Astrocyte (in vitro differentiated cells and primary cell): ENCODE measurements around the gene VPS37B.

Source experiments
- EZH2 ChIP-seq: IDR thresholded peaks from 2 replicates; pipeline ENCODE4 v1.6.1; 2012; ENCODE audit warnings: mild to moderate bottlenecking, low read length, inconsistent platforms; ENCODE audit not compliant: insufficient read depth
- TF ChIP-seq, protein P1 (sequence below): IDR thresholded peaks from 2 replicates; pipeline ENCODE4 v1.5.1; 2011; ENCODE audit warnings: low read depth, mild to moderate bottlenecking, inconsistent platforms, low read length, moderate library complexity; ENCODE audit not compliant: insufficient read depth

DNA sequence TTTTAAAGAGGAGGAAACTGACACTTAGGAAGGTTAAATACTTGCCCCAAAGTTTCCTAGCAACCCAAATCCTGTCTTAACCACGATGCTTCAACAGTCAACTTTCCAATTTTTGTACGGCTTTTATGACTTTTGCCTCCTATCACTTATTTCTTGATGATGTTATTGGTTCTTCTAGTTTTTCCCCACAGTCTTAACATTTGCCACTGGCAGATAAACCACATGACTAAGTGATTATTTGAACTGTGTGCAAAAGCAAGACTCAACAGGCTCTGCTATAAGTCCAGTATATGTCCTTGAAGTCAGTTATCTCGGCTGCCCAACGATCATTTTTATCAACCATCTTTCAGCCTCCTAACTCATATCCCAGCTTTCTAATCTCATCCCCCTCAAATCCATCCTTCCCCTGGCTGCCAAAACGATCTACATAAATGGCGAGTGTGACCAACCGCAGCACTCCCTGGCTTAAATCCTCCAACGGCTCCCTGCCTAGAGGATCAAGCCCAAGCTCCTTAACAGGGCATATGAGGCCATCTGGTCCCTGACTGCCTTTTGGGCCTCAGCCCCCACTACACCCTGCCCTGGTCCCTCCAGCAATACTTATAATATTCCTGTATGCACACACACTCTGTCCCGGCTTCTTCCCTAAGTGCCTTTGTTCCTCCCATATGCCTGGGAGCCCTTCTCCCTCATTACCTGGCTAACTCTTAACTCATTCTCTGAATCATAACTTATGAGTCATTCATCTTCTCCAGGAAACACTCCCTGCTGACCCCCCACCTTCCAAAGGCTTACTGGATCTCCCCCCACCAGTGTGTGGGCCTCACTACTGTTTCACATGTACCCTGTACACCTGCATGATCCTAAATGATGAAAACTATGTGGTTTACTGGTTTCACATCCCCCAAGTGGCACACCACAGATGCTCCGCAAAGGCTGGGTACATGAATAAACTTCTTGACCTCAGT is 8.8 kb downstream of the VPS37B start:
- TF ChIP-seq, protein P1, sequence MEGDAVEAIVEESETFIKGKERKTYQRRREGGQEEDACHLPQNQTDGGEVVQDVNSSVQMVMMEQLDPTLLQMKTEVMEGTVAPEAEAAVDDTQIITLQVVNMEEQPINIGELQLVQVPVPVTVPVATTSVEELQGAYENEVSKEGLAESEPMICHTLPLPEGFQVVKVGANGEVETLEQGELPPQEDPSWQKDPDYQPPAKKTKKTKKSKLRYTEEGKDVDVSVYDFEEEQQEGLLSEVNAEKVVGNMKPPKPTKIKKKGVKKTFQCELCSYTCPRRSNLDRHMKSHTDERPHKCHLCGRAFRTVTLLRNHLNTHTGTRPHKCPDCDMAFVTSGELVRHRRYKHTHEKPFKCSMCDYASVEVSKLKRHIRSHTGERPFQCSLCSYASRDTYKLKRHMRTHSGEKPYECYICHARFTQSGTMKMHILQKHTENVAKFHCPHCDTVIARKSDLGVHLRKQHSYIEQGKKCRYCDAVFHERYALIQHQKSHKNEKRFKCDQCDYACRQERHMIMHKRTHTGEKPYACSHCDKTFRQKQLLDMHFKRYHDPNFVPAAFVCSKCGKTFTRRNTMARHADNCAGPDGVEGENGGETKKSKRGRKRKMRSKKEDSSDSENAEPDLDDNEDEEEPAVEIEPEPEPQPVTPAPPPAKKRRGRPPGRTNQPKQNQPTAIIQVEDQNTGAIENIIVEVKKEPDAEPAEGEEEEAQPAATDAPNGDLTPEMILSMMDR: no peak
- no peak for TF ChIP-seq EZH2
